Measurements from ENCODE around the gene GPD1L.

GPD1L gene

DNA sequence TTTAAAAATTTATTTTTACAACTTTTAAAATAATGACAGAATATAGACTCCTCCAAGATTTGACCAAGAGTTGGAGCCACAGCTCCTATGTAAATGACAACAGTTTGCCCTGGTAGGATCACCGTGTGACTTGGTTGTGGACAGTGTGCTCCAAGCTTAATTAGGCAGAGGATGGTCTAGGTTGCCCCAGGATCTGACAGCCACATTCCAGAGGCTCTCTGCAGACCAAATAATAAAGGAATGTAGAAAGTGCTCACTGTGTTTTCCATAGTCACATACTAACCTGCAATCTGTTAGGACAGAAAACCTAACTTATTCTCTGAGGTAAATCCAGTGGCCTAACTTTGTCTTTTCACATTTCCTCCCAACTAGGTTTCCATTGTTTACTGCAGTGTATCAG lies 59.0 kb downstream of the GPD1L start:
- Histone ChIP-seq H3K4me2 (ENCODE audit: low read length) (no peak overlapping the region), H3K9ac (ENCODE audit: low read length) (no peak overlapping the region), H3K27ac (ENCODE audit: low read depth, low read length, poor library complexity, severe bottlenecking) (no peak overlapping the region), H2AFZ (ENCODE audit: low read length) (no peak overlapping the region), H3K9me2 (ENCODE audit: low read depth, low read length) (no peaks in the 10 kb centered on the region), H3K27me3 (ENCODE audit: insufficient read depth, low read length) (no peaks in the 10 kb centered on the region), H4K20me1 (ENCODE audit: insufficient read depth, low read length) (no peaks in the 10 kb centered on the region), H3F3A (ENCODE audit: insufficient read depth, low read length) (no peaks in the 10 kb centered on the region), H3K4me3 (ENCODE audit: low read depth, low read length, poor library complexity, severe bottlenecking) (no peak overlapping the region), H3K9me3 (ENCODE audit: low read length) (peaks cover 8% of the 10 kb centered on the region; the same call in 1 of the 2 replicates), H3K79me2 (ENCODE audit: insufficient read depth, low read length) (no peaks in the 10 kb centered on the region), H3K36me3 (ENCODE audit: insufficient read depth, low read length) (peaks cover 59% of the 10 kb centered on the region), H3K4me1 (ENCODE audit: insufficient read depth, low read length, severe bottlenecking) (no peaks in the 10 kb centered on the region)
- no peak for TF ChIP-seq CTCF (IDR thresholded peaks at IDR 0.05; ENCODE audit: low read length)
- no peak for TF ChIP-seq EZH2 (IDR thresholded peaks at IDR 0.05; ENCODE audit: borderline replicate concordance, low read length)

GRCh38 chr3:32166654-32167053 lies 60.2 kb downstream of the GPD1L start:
- H3K9ac ChIP-seq (ENCODE audit: low read length) = no peak overlapping the region
- no peak overlapping the region for H3K4me2 ChIP-seq (ENCODE audit: low read length)
- no peaks in the 10 kb centered on the region for H3K27me3 ChIP-seq (ENCODE audit: insufficient read depth, low read length)
- H3K36me3 ChIP-seq (ENCODE audit: insufficient read depth, low read length) = peaks cover 63% of the 10 kb centered on the region
- H3K9me2 ChIP-seq (ENCODE audit: low read depth, low read length) = no peaks in the 10 kb centered on the region
- H3F3A ChIP-seq (ENCODE audit: insufficient read depth, low read length) = no peaks in the 10 kb centered on the region
- H2AFZ ChIP-seq (ENCODE audit: low read length) = no peak overlapping the region
- TF ChIP-seq CTCF (IDR thresholded peaks at IDR 0.05; ENCODE audit: low read length) = no peak
- no peak for TF ChIP-seq EZH2 (IDR thresholded peaks at IDR 0.05; ENCODE audit: borderline replicate concordance, low read length)
- no peak overlapping the region for H3K4me3 ChIP-seq (ENCODE audit: low read depth, low read length, poor library complexity, severe bottlenecking)
- H3K79me2 ChIP-seq (ENCODE audit: insufficient read depth, low read length) = no peaks in the 10 kb centered on the region
- H3K4me1 ChIP-seq (ENCODE audit: insufficient read depth, low read length, severe bottlenecking) = no peaks in the 10 kb centered on the region
- no peaks in the 10 kb centered on the region for H4K20me1 ChIP-seq (ENCODE audit: insufficient read depth, low read length)
- no peak overlapping the region for H3K27ac ChIP-seq (ENCODE audit: low read depth, low read length, poor library complexity, severe bottlenecking)
- H3K9me3 ChIP-seq (ENCODE audit: low read length) = peaks cover 19% of the 10 kb centered on the region

- Histone ChIP-seq H4K20me1 (ENCODE audit: insufficient read depth, low read length) (no peaks in the 10 kb centered on the region), H3K27me3 (ENCODE audit: insufficient read depth, low read length) (no peaks in the 10 kb centered on the region), H3K36me3 (ENCODE audit: insufficient read depth, low read length) (peaks cover 25% of the 10 kb centered on the region), H3K79me2 (ENCODE audit: insufficient read depth, low read length) (no peaks in the 10 kb centered on the region), H3K9me2 (ENCODE audit: low read depth, low read length) (no peaks in the 10 kb centered on the region), H3K4me3 (ENCODE audit: low read depth, low read length, poor library complexity, severe bottlenecking) (no peak overlapping the region), H3K4me2 (ENCODE audit: low read length) (no peak overlapping the region), H3F3A (ENCODE audit: insufficient read depth, low read length) (no peaks in the 10 kb centered on the region), H3K27ac (ENCODE audit: low read depth, low read length, poor library complexity, severe bottlenecking) (no peak overlapping the region), H3K9me3 (ENCODE audit: low read length) (peaks cover 22% of the 10 kb centered on the region), H2AFZ (ENCODE audit: low read length) (no peak overlapping the region), H3K4me1 (ENCODE audit: insufficient read depth, low read length, severe bottlenecking) (peaks cover 2% of the 10 kb centered on the region), H3K9ac (ENCODE audit: low read length) (no peak overlapping the region)
- no peak for TF ChIP-seq EZH2 (IDR thresholded peaks at IDR 0.05; ENCODE audit: borderline replicate concordance, low read length)
- no peak for TF ChIP-seq CTCF (IDR thresholded peaks at IDR 0.05; ENCODE audit: low read length)
These were observed 66.0 kb downstream of the GPD1L start for GRCh38 chr3:32172420-32172819.

Measured in OCI-LY1 (cell line).